Measurements from ENCODE around the gene RNASE3. TPM values are rescaled to one million over a fixed set of nuclear protein-coding genes. Genes with fewer than 3 reads are reported as not detected.

The RNASE3 gene
- total RNA-seq, 1 donor = not detected

- DNase-seq (ENCODE audit: insufficient read length, low spot score, missing footprints) = no peak
- no peak overlapping the region for H3K27ac ChIP-seq (ENCODE audit: low read depth, low read length)
- no peaks in the 10 kb centered on the region for H3K79me2 ChIP-seq (ENCODE audit: insufficient read depth, low read length)
- no peaks in the 10 kb centered on the region for H3K9me3 ChIP-seq (ENCODE audit: low read depth, low read length)
- peaks cover 9% of the 10 kb centered on the region for H3K27me3 ChIP-seq (ENCODE audit: insufficient read depth, low read length)
- H2AFZ ChIP-seq (ENCODE audit: low read length) = no peak overlapping the region
- no peak overlapping the region for H3K4me3 ChIP-seq (ENCODE audit: insufficient read depth, low read length)
- no peak for TF ChIP-seq CTCF (IDR thresholded peaks at IDR 0.05; ENCODE audit: extremely low read depth, low read depth, low read length)
- no peaks in the 10 kb centered on the region for H3K36me3 ChIP-seq (ENCODE audit: insufficient read depth, low read length)
- peaks cover 10% of the 10 kb centered on the region for H3K4me1 ChIP-seq (ENCODE audit: insufficient read depth, low read length)
- H3K4me2 ChIP-seq (ENCODE audit: insufficient read depth, low read length) = no peak overlapping the region
- no peaks in the 10 kb centered on the region for H4K20me1 ChIP-seq (ENCODE audit: insufficient read depth, low read length)
Measured at GRCh38 chr14:20853042-20853441, 38.1 kb upstream of the RNASE3 start.

DNA sequence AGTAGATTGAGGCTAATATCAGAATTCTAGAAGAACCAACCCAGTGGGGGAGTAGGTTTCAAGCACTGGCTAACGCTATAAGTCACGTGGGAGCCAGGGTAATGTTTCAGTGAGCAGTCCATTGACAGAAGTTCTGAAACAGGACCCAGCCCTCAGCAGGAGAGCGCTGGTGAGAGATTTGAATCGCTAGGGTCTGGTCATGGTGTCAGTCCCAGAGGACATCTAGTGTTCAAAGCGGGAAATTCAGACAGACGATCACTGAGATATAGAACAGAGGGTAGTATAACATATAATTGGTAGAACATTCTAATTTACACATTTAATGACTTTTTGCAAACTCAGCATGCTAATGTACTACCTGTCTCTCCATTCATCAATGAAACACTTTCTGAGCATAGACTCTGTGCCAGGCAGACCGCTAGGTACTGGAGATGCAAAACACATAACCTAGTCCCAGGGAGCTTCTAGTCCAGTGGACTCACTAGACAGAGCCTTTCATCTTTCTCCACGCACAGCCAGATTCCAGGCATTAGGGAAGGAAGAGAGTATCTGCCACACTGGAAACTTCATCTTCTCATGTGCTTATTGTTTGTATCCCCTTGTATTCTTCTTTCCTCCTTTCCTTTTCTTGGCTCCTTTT is 35.4 kb upstream of the RNASE3 start:
- Histone ChIP-seq H3K4me3 (ENCODE audit: insufficient read depth, low read length) (no peak overlapping the region), H3K4me2 (ENCODE audit: insufficient read depth, low read length) (no peak overlapping the region)
- peak; percentile 81 for DNase-seq (ENCODE audit: insufficient read length, low spot score, missing footprints)

GRCh38 chr14:20857207-20857606 is 34.0 kb upstream of the RNASE3 start:
- Histone ChIP-seq H3K27ac (ENCODE audit: low read depth, low read length) (no peak overlapping the region), H3K4me3 (ENCODE audit: insufficient read depth, low read length) (no peak overlapping the region), H3K27me3 (ENCODE audit: insufficient read depth, low read length) (peaks cover 14% of the 10 kb centered on the region), H3K36me3 (ENCODE audit: insufficient read depth, low read length) (no peaks in the 10 kb centered on the region), H2AFZ (ENCODE audit: low read length) (no peak overlapping the region), H3K79me2 (ENCODE audit: insufficient read depth, low read length) (no peaks in the 10 kb centered on the region), H3K4me1 (ENCODE audit: insufficient read depth, low read length) (no peaks in the 10 kb centered on the region), H3K4me2 (ENCODE audit: insufficient read depth, low read length) (no peak overlapping the region), H3K9me3 (ENCODE audit: low read depth, low read length) (no peaks in the 10 kb centered on the region), H4K20me1 (ENCODE audit: insufficient read depth, low read length) (no peaks in the 10 kb centered on the region)
- no peak for TF ChIP-seq CTCF (IDR thresholded peaks at IDR 0.05; ENCODE audit: extremely low read depth, low read depth, low read length)
- DNase-seq (ENCODE audit: insufficient read length, low spot score, missing footprints) = no peak

More for the DNA sequence above, 35.4 kb upstream of the RNASE3 start:
- Histone ChIP-seq H3K9me3 (ENCODE audit: low read depth, low read length) (no peaks in the 10 kb centered on the region), H3K27ac (ENCODE audit: low read depth, low read length) (no peak overlapping the region), H3K36me3 (ENCODE audit: insufficient read depth, low read length) (no peaks in the 10 kb centered on the region), H3K79me2 (ENCODE audit: insufficient read depth, low read length) (no peaks in the 10 kb centered on the region), H2AFZ (ENCODE audit: low read length) (no peak overlapping the region), H4K20me1 (ENCODE audit: insufficient read depth, low read length) (no peaks in the 10 kb centered on the region), H3K27me3 (ENCODE audit: insufficient read depth, low read length) (peaks cover 16% of the 10 kb centered on the region), H3K4me1 (ENCODE audit: insufficient read depth, low read length) (no peaks in the 10 kb centered on the region)
- peak; percentile 72 for TF ChIP-seq CTCF (IDR thresholded peaks at IDR 0.05; ENCODE audit: extremely low read depth, low read depth, low read length)

DNA sequence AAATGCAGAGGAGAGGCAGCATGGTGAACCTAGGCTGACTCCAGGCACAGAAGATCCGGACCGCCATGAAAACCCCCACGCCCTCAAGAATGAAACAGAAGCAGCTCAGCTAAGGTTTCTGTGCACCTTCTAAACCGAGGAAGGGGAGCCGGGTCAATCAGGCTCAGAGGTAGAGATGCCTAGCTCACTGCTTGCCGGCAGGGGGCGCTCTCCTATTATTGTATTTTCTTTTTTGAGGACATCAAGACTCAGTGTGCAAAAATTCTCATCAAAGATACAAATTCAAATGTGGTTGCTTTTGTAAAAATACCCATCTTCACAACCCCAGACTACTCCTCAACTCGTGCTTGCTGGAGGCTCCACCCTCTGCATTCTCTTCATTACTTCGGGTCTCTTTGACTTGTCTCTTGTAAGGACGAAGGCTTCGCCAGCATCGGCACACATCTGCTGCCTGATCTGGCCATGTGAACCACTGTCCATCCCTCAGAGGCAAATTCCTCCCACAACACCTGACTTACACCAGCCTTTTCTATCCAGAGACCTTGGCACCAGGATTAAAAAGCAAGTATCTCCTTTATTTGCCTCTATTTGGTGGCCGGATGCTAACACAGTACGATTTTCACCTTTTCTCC is 33.4 kb upstream of the RNASE3 start:
- H3K9me3 ChIP-seq (ENCODE audit: low read depth, low read length) = no peaks in the 10 kb centered on the region
- no peak for DNase-seq (ENCODE audit: insufficient read length, low spot score, missing footprints)
- no peak overlapping the region for H3K4me3 ChIP-seq (ENCODE audit: insufficient read depth, low read length)
- H3K27me3 ChIP-seq (ENCODE audit: insufficient read depth, low read length) = peaks cover 11% of the 10 kb centered on the region
- no peaks in the 10 kb centered on the region for H3K79me2 ChIP-seq (ENCODE audit: insufficient read depth, low read length)
- H3K4me1 ChIP-seq (ENCODE audit: insufficient read depth, low read length) = no peaks in the 10 kb centered on the region
- TF ChIP-seq CTCF (IDR thresholded peaks at IDR 0.05; ENCODE audit: extremely low read depth, low read depth, low read length) = peak; percentile 89
- no peaks in the 10 kb centered on the region for H3K36me3 ChIP-seq (ENCODE audit: insufficient read depth, low read length)
- H3K4me2 ChIP-seq (ENCODE audit: insufficient read depth, low read length) = no peak overlapping the region
- no peak overlapping the region for H2AFZ ChIP-seq (ENCODE audit: low read length)
- no peaks in the 10 kb centered on the region for H4K20me1 ChIP-seq (ENCODE audit: insufficient read depth, low read length)
- no peak overlapping the region for H3K27ac ChIP-seq (ENCODE audit: low read depth, low read length)

Measured in osteoblast (primary cell).